ACC112 (cell line): ENCODE results near the gene SAP130.

Experiments used
- H2AFZ ChIP-seq: fragments of 200-600 bp; sonication (generic); one replicate; pipeline ENCODE4 v1.6.0; 2017; ENCODE audit warnings: antibody characterized with exemption, low read length; ENCODE audit not compliant: unreplicated experiment
- H3K27ac ChIP-seq: fragments of 200-600 bp; sonication (generic); 2 replicates; pipeline ENCODE4 v1.5.1; 2014; ENCODE audit warnings: low read depth, mild to moderate bottlenecking, antibody characterized with exemption, low read length, moderate library complexity
- H3K27me3 ChIP-seq: fragments of 200-600 bp; sonication (generic); 2 replicates; pipeline ENCODE4 v1.6.1; 2014; ENCODE audit warnings: mild to moderate bottlenecking, antibody characterized with exemption, low read length, moderate library complexity, mixed read lengths; ENCODE audit not compliant: insufficient read depth
- H3K36me3 ChIP-seq: fragments of 200-600 bp; sonication (generic); 2 replicates; pipeline ENCODE4 v1.6.1; 2016; ENCODE audit warnings: mild to moderate bottlenecking, antibody characterized with exemption, low read length, moderate library complexity, mixed read lengths; ENCODE audit not compliant: insufficient read depth
- H3K4me1 ChIP-seq: fragments of 200-600 bp; sonication (generic); one replicate; pipeline ENCODE4 v1.6.1; 2016; ENCODE audit warnings: low read length, mixed read lengths; ENCODE audit not compliant: insufficient read depth, unreplicated experiment, control insufficient read depth
- H3K4me3 ChIP-seq: fragments of 200-600 bp; sonication (generic); 2 replicates; pipeline ENCODE4 v1.5.1; 2014; ENCODE audit warnings: mild to moderate bottlenecking, low read depth, low read length
- H3K79me2 ChIP-seq: fragments of 200-600 bp; sonication (generic); one replicate; pipeline ENCODE4 v1.6.0; 2016; ENCODE audit warnings: low read length; ENCODE audit not compliant: control insufficient read depth, unreplicated experiment, insufficient read depth

The SAP130 gene

GRCh38 chr2:127893494-127893893, 134.4 kb downstream of the SAP130 start:
- H3K4me1 ChIP-seq, result no peaks in the 10 kb centered on the region
- H2AFZ ChIP-seq, result no peak overlapping the region

GRCh38 chr2:127893033-127893432, 134.8 kb downstream of the SAP130 start:
- Histone ChIP-seq H3K79me2 (peaks cover 8% of the 10 kb centered on the region), H3K4me1 (peaks cover 2% of the 10 kb centered on the region), H3K36me3 (no peaks in the 10 kb centered on the region), H3K4me3 (no peak overlapping the region), H2AFZ (no peak overlapping the region), H3K27ac (no peak overlapping the region), H3K27me3 (no peaks in the 10 kb centered on the region)

More at GRCh38 chr2:127893494-127893893, 134.4 kb downstream of the SAP130 start:
- Histone ChIP-seq H3K27me3 (no peaks in the 10 kb centered on the region), H3K36me3 (no peaks in the 10 kb centered on the region), H3K79me2 (peaks cover 4% of the 10 kb centered on the region), H3K4me3 (no peak overlapping the region), H3K27ac (no peak overlapping the region)

- H3K27ac ChIP-seq, result no peak overlapping the region
- no peak overlapping the region for H2AFZ ChIP-seq
- H3K27me3 ChIP-seq, result no peaks in the 10 kb centered on the region
- H3K4me1 ChIP-seq, result peaks cover 9% of the 10 kb centered on the region
- H3K36me3 ChIP-seq, result no peaks in the 10 kb centered on the region
- peaks cover 19% of the 10 kb centered on the region for H3K79me2 ChIP-seq
- no peak overlapping the region for H3K4me3 ChIP-seq
These were observed 136.0 kb downstream of the SAP130 start for GRCh38 chr2:127891811-127892210.
